Measurements from ENCODE around the gene MAGEA9B.
A peak's percentile ranks its signal among the peaks of the same experiment; 100 is the strongest.
"Not testable (repeated sequence)": the region's sequence is repeated elsewhere in the genome, so short reads cannot be mapped to it uniquely, and the experiment has no call there.

The MAGEA9B gene

DNA sequence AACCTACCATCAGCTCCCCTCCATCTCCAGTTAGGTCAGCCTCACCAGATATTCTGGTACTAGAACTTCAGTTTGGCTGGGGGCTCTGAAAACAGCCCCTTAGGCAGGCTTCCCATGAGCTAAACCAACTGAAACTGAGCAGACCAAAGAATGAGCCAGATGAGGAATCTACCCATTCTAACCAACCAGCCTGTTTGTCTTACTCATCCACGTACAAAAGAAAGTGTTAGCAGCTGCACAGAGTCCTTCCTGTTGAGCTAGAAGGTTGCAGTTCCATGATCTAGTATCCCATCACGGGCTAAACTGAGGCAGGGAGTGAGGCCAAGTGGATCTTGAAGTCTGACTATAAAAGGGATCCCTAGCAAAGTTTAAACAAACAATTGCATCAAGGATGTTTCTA lies 17.5 kb downstream of the MAGEA9B start:
- no peak for DNase-seq

DNA sequence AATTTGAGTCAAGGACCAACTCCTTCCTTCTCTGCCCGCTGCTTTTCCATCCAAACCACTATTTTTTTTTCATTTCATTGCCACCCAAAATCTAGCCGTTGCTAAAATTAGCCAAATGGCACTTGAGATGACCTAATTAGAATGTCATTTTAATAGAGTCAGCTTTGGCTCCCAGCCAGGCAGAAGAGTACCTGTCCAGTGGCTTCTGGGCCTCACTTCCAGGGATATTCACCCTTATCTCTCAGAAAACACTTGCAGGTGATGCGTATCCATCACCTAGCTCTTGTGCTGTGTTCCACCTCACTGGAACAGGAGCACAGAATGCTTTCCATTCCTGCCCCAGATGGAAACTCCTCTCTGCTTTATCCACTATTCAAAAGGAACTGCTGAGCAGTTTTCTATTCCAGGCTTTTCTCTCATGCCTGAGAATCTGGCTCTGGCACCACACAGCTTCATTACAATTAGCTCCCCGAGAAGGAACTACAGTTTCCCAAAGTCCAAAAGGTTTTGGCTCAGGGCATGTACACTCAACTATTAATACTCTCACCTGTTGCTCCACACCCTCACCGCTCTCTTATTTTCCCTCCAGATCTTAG lies 18.5 kb downstream of the MAGEA9B start:
- DNase-seq, result no peak

DNA sequence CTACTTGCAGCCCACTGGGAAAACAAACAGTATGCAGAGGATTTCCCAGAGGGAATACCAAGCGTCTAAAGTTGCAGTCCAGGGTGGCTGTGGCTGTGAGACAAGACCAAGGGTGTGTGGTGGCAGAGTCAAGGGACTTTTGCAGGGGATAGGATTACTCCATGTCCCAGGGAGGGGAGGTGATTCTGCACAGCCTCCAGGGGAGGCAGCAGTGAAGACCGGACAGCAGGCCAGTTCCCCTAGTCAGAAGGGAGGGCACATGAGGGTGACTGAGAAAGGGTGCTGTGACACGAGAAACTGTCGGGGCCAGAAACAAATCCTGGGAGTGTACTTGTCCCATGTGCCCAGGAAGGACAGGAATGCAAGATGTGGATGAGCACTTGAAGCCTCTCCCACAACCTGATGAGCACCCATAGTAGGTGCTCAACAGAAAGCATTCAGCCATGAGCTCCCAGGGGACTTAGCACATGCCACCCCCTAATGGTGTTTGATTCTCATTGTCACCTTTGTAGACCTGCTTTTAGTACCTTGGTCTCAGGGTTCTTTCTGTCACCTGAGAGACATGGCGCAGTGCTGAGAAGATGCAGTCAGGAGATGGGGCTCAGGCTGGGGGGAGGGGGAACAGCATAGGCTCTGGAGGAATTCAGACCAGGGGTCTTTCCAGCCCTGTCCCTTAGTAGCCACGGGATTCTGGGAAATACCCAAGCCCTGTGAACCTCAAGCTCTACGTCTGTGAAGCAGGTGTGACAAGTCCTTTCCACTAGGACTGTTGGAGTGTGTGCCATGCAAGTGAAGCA lies 19.4 kb downstream of the MAGEA9B start:
- DNase-seq, result no peak

DNA sequence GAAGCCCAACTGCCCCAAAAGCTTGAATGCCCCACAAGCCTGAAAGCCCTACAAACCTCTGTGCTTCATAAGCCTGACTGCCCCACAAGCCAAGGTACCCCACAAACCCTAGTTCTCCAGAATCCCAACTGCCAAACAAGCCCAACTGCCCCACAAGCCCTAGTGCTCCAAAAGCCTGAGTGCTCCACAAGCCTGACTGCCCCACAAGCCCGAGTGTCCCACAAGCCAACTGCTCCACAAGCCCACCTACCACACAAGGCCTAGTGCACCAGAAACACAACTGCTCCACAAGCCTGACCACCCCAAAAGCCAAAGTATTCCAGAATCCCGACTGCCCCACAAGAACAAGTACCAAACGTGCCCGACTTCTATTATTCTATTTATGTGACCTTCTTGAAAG lies 23.9 kb downstream of the MAGEA9B start:
- DNase-seq, result no peak

DNA sequence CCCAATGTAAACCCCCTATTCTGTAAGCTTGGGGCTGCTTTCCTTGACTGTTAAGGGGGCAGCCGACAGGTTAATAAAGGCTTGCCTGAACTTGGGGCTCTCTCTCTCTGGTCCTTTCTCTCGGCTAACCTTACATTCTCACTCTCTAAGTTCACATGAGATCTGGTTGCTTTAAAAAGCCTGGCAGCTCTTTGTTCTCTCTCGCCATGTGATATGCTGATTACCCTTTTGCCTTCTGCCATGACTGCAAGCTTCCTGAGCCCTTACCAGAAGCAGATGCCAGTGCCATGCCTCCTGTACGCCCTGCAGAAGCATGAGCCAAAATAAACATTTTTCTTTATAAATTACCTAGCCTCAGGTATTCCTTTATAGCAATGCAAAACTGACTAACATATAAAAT lies 32.0 kb downstream of the MAGEA9B start:
- DNase-seq, result not testable (repeated sequence)

DNA sequence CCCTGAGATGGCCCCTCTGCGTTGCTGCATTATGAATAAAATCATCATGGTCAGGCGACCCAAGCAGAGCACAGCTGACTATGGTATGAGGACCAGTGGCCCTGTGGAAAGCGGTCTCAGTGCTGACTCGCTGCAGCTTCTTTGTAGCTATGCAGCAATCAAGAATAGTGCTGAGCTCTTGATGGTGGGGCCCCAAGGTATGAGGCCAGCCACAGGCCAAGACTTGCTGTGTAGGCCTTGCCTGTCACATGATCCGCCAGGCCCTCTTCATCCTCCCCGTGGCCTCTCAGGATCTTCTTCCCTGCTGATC lies 35.4 kb downstream of the MAGEA9B start:
- not testable (repeated sequence) for DNase-seq

DNA sequence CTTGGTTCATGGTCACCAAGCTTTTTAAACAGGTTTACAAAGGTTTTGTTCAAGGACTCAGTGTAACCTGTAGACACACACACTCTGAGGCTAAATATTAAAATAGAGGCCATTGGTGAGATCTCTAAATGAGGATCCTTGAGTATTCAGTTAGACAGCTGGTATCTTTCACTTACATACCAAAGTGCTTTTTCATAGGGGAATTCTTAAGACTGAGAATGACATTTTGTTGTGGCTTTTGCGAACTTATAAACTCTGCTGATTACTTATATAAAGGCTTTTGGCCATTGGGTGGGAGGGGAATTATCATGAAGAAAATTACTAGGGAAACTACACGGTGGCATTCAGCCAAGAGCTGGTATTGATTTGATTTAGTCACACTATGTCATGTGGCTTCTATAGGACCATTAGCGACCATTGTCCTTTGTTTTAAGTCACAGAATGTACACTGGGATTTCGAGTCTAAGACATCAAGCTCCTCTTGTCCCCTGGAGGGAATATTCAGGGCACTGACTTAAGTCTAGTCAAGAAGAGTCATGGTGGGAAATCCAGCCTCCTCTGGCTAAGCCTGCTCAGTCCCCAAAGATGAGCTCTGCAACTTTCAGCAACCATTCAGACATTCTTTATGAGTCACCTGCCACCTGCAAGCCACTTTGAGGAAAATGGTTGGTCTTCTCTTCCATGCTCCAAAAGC lies 35.9 kb downstream of the MAGEA9B start:
- not testable (repeated sequence) for DNase-seq

DNA sequence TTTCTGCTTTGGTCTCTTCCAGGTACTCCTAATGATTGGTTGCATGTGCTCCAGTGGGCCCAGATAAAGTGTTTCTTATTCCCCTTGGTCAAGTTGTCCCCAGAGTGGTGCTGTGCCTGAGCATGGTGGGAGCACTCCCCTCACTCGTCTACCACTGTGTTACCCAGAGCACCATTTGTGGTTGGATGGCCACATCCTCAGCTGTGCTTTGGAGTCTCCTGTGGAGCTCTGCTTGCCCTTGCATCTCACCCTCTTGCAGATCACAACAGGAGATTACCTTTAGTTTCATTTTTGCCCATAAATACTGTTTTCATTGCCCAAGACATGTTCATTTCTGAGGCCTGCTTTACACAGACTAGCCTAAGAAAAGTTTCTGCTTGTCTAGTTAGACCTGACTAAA lies 36.8 kb downstream of the MAGEA9B start:
- not testable (repeated sequence) for DNase-seq

DNA sequence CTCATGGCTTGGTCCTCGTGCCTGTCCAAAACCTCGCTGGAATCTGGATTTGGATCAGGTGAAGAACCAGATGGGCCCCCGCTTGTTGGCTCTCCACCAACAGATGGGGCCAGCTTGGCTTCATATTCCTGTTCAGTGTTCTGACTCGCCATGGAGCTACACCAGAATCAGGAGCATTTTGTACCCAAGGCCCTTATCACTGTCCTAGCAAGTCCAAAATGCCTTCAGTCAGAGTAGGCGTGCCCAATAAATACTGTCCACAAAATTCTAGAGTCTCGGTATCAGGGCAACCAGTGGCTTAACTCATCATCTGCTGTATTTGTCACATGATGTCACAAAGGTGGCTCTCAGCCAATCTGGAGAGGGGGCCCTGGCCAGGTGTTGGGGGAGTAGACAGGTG lies 37.6 kb downstream of the MAGEA9B start, which contains the start of gene HSFX3:
Gene HSFX3, minus strand, starts transcription at position 224 of the 400 bp plus-strand sequence. Its CDS starts 72 bp downstream, at position 152.
- DNase-seq, result not testable (repeated sequence)

DNA sequence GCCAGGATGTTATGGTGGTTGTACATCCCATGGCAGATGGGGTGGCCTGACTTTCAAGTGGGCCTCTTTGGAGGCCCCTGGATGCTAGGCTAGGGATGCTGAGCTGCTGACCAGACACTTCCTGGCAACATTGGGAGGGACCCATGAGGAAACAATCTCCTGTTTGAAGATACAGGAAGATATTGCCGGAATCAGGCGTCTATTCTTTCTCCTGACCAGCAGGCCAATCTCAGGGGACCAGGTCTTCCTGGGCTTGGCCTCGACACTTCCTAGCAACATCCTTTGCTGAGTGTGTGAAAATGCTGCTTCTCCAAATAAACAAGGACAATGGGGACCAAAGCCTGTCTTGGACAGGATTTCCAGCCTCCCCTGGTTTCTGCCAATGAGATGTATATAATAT lies 39.5 kb downstream of the MAGEA9B start:
- not testable (repeated sequence) for DNase-seq

DNA sequence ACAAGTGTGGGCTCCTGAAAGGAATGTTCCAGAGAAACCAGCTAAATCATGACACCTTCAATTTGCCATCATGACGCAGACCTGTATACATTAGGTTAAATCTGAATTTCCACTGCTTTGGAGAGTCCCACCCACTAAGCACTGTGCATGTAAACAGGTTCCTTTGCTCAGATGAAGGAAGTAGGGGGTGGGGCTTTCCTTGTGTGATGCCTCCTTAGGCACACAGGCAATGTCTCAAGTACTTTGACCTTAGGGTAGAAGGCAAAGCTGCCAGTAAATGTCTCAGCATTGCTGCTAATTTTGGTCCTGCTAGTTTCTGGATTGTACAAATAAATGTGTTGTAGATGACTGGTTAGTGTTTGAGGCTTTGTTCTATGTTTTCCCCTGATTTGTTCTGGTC lies 40.3 kb downstream of the MAGEA9B start:
- DNase-seq, result not testable (repeated sequence)

DNA sequence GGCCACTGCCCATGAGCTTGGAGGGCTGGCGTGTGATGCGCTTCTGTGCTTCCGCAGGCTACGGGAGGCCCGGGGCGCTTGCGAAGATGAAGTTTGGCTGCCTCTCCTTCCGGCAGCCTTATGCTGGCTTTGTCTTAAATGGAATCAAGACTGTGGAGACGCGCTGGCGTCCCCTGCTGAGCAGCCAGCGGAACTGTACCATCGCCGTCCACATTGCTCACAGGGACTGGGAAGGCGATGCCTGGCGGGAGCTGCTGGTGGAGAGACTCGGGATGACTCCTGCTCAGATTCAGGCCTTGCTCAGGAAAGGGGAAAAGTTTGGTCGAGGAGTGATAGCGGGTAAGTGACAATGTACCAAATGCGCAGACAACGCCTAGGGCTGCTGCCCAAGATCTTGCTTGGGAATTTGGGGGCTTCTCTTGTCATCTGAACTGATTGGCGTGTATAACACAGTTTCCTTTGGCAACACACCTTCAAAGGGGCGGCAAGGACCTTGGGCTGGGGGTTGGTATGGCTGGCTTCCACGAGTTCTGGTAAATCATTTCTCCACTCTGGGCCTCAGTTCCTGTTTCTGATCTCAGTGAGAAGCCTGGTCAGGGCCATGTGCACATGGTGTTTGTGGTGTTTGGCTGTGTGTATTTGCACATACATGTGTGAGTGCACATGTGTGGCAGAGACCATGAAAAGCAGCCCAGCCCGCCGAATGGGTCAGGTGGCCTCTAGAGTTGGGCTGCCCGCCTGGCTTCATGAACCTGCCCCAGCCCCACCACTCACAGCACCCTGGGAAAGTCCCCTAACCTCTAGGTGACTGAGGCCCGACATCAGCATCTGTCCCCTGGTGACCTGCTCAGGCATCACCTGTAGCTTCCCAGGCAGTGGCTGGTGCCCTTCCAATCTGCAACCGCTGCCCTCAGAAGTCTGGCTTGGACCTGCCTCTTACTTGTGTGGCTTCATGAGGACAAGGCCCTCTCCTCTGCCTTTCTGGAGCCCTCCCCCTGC lies 41.4 kb downstream of the MAGEA9B start:
- not testable (repeated sequence) for DNase-seq

DNA sequence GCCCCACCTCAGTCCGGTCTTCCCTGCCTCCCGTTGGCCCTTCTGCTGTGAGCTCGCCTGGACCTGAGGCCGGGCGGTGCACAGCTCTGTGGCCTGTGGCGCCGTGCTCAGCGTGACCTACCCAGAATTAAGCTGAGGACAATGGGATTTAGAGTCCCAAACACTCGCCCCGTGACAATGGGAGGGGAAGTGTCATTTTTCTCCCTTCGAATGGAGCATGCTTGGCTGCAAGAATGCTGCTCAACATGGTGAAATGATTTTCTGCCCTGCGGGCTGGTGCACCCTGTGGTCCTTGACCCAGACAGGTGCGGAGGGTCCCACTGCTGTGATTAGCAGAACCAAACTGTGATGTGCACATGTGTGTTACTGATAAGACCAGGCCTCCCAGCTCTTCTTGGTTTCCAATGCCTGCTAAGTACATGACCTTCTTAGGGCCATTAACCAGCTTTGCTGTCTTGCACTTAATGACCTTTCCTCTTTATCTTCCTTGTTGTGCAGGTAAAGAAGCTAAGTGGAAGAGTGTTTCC lies 45.7 kb downstream of the MAGEA9B start:
- DNase-seq, result no peak

DNA sequence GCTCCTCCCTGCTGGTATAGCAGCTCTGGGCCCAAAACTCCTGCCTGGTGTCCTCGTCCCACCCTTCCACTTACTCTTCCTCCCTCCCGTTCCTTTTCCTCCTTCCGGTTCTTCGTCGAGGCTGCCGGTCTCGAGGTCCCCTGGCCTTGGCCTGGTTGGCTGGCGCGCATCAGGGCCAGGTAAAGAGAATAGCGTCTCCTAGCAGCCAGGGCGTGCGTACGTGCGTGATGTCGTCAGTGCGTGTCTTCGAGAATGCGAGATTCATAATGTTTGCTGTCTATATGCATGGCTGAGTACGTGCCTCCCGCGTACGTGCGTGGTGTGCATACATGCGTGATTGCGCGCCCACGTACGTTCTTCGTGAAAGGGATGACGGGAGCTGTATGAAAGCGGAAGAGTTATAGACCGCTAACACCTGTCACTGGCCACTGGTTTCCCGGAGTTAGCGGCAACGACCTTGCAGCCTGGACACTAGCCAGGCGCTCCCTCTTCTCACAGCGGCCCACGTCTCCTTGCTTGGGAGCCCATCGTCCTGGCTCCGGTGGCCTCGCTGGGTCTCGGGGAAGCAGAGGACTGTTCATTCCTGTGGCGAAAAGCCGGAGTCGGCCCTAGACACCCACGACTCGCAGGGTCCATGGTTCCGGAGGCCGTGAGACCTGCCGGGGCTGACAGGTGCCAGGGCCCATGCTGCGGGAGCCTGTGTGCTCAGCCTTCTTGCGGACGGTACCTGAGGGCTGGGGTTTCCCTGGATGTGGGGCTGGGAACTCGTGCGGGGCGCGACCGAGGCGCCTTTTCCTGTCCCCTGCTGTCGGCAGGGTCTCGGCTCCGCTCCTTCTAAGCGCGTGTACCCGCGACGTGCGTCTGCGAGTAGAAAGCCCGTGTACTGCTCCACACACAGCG lies 46.4 kb downstream of the MAGEA9B start, which contains the start of gene EOLA1:
Gene EOLA1, plus strand, starts transcription at position 392 of the 900 bp plus-strand sequence. CDS start 4,619 bp downstream, outside the sequence.
- peak; percentile 84 for DNase-seq

DNA sequence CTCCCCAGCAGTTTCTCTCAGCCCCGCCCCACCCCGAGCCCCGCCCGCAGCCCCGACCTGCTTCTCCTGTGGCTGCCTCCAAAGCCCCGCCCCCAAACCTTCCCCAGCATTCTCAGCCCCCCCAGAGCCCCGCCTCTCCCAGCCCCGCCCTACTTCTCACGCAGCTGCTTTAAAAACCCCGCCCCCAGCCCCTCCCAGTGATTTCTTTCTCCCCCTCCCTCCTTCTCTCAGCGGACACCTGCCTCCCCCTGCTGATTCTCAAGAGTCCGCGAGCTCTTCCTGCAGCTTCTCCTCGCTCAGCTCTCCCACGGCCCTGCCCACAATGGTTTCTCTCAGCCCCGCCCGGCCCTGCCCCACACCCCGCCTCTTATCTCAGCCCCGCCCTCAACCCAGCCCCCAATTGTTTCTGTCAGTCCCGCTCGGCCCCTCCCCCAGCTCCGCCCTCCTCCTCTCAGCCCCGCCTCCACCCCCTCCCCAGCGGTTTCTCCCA lies 47.1 kb downstream of the MAGEA9B start:
- DNase-seq, result peak; percentile 84

DNA sequence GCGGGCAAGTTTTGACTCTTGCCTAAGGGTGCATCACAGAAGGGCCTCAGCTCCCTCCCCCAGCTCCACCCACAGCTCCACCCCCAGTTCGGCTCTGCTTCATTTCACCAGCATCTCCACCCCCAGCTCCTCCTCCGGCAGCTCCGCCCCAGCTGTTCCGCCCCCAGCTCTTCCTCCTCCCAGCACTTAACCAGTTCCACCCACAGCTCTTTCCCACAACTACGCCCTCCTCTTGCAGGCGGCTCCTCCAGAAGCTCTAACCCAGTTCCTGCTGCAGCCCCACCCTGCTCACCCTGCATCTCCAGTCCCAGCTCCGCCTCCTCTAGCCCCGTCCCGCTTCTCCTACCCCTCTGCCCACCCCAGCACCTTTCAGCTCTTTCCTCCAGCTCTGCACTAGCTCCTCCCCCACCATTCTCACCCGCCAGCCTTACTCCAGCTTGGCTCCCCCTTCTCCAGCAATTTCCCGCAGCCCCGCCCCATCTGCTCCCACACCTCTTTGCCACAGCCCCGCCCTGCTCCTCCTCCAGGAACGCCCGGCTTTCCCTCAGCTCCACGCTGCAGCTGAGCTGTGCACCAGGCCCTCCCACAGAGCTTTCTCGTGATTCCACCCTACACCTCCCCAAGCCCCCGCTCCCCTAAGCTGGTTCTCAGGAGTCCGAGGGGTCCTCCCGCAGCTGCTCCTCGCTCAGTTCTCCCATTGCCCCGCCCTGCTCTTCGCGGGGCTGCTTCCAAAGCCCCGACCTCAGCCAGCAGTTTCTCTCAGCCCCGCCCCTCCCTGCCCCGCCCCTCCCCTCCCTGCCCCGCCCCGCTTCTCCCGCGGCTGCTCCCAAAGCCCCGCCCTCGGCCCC lies 47.8 kb downstream of the MAGEA9B start:
- DNase-seq, result peak; percentile 44

DNA sequence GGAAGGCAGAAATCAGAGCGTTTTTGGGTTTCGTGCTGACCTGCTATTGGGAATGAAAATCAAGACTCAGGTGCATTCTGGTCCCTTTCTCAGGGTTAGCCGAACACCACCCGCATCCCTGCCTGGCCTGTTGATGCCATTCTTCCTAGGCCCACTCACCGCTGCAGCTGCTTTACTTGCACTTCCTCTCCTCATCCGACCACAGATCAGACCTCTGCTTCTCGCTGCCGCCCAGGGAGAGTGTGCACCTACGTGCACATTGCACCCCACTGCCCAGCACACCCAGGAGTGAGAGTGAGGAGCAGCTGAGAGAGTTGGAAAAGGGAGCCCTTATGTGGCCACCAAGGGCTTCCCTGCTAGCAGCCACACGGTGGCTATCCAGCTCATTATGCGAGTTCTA lies 49.8 kb downstream of the MAGEA9B start:
- DNase-seq, result not testable (repeated sequence)

DNA sequence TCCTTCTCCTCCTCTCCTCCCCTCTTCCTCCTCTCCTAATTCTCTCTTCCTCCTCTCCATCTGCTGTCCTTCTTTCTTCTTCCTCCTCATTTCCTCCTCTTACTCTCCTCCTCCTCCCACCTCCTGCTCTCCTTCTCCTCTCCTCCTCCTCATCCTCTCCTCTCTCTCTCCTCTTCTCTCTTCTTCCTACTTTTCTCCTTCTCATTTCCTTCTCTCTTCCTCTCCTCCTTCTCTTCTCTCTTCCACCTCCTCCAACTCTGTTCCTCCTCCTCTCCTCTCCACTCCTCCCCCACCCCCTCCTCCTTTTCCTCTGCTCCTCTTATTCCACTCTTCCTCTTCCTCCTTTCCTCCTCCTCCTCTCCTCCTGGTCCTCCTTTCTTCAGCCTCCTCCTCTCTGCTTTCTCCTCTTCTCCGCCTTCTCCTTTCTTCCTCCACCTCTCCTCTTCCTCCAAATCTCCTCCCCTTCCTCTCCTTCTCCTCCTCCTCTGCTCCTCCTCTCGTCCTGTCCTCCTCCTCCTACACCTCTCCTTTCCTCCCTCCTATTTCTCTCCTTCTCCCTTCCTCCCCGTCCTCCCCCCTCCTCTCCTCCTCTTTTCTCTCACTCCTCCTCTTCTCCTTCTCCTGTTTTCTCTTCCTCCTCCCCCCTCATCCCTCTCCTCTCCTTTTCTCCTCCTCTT lies 52.2 kb downstream of the MAGEA9B start:
- DNase-seq, result not testable (repeated sequence)

DNA sequence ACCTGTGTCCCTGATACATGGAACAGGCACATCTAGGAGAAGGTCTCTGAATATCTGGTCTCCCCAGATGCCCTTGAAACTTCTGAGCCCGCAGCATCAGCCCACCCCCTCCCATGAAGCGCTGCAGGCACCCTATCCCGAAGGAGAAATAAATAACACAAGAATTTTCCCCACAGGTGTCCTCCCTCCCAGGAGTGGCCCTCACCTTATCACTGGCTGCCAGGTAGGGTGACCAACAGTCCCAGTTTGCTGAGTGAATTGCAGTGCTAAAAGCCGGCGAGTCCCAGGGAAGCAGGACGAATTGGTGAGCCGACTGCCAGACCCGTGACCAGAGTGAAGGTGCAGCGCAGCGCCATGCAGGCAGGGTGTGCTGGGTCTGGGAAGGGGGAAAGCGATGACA lies 53.3 kb downstream of the MAGEA9B start:
- DNase-seq, result not testable (repeated sequence)
